ENCODE measurements around the gene ZNF662. TPM values are rescaled to one million over a fixed set of nuclear protein-coding genes. Genes with fewer than 3 reads are reported as not detected.
A peak's percentile ranks its signal among the peaks of the same experiment; 100 is the strongest.
"Not testable (repeated sequence)": the region's sequence is repeated elsewhere in the genome, so short reads cannot be mapped to it uniquely, and the experiment has no call there.

ZNF662 gene
- total RNA-seq, 4 donors from 2014 or later, result 1.2 to 8.9 (median 6.0) TPM

DNA sequence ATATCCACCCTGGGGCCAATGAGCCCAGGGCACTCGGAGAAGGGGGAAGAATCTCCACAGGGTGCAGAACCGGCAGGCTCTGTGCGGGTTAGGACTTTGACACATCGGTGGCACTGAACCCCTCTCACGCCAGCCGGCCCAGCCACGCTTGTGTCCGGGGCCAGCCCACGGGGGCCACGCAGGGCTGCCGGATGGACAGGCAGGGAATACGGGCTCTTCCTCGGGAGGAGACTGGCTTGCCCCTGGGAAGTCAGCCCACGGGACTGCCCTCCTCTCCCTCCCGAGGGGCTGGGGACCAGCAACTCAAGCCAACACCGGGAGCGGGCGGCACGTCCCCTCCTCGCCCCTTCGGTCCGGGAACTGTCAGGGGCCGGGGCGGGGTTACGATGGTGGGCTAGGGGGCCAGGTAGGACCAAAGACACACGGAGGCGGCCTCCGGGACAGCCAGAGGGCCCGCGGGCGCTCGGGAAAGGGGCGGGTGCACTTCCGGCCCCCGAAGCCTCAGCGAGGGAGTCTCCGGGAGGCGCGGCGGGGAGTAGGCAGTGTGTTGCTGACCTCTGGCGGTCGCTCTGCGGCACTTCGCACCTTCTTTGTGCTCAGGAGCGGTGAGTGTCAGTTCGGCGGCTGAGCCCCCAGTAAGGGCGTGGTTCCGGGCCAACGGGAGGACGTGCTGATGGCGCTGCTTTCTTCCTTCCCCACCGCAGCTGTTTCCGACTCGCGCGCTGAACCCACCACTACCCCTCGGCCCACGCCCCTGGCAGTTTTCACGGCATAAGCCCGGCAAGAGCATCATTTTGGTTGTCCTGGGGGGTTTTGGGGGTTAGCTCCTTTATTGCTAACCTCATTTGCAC is 25.1 kb upstream of the ZNF662 start:
- Histone ChIP-seq H3K36me3 (no peaks in the 10 kb centered on the region), H3K27ac (peak overlapping the region; percentile 44 to 71 (median 56)), H3K27me3 (no peaks in the 10 kb centered on the region), H3K4me3 (peak overlapping the region; percentile 49 to 66 (median 58)), H3K4me1 (peaks cover 0 to 5% (median 0%) of the 10 kb centered on the region in 4 donors), H3K9me3 (no peaks in the 10 kb centered on the region)
- peak; percentile 87 to 95 (median 88) for DNase-seq
- TF ChIP-seq POLR2A (IDR thresholded peaks at IDR 0.05), result peak in 1 of 2 donors; percentile 9
- TF ChIP-seq, protein P1, sequence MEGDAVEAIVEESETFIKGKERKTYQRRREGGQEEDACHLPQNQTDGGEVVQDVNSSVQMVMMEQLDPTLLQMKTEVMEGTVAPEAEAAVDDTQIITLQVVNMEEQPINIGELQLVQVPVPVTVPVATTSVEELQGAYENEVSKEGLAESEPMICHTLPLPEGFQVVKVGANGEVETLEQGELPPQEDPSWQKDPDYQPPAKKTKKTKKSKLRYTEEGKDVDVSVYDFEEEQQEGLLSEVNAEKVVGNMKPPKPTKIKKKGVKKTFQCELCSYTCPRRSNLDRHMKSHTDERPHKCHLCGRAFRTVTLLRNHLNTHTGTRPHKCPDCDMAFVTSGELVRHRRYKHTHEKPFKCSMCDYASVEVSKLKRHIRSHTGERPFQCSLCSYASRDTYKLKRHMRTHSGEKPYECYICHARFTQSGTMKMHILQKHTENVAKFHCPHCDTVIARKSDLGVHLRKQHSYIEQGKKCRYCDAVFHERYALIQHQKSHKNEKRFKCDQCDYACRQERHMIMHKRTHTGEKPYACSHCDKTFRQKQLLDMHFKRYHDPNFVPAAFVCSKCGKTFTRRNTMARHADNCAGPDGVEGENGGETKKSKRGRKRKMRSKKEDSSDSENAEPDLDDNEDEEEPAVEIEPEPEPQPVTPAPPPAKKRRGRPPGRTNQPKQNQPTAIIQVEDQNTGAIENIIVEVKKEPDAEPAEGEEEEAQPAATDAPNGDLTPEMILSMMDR (IDR thresholded peaks at IDR 0.05), result peak; percentile 75 to 96 (median 91)

DNA sequence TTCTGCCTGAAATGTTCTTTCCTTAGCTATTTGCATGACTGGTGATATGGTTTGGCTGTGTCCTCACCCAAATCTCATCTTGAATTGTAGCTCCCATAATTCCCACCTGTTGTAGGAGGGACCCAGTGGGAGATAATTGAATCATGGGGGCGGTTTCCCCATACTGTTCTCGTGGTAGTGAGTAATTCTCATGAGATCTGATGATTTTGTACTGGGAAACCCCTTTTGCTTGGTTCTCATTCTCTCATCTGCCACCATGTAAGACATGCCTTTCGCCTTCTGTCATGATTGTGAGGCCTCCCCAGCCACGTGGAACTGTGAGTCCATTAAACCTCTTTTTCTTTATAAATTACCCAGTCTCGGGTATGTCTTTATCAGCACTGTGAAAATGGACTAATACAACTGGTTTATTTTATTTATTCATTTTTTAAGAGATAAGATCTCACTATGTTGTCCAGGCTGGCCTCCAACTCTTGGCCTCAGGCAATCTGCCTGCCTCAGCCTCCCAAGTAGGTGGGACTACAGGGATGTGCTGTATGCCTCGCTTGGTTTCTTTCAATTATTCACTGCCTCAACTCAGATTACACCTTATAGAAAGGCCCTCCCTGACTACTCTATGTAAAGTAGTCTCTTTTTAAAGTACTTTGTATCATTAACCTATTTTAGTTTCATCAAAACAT is 22.6 kb upstream of the ZNF662 start:
- H3K4me3 ChIP-seq, H3K27me3 ChIP-seq, H3K36me3 ChIP-seq, H3K27ac ChIP-seq, DNase-seq, H3K9me3 ChIP-seq, H3K4me1 ChIP-seq: not testable (repeated sequence)

DNA sequence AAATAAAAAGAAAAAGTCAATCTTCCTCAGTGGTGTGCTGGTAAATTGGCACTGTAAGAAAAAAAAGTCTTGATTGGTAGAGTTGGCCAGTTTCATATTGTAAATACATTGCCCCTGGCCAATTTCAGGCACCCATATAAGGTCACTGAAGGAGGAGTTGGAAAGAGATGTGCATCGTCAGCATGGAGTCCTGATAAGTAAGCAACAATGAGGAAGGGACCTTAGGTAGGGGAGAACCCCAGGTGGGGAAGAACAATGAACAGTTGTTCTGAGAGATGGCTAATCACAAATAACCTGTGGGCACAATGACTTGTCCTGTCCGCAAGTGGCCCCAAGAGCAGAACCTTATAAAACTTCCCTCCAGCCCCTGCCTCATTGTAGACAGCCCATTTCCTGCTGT is 21.6 kb upstream of the ZNF662 start:
- Histone ChIP-seq H3K27me3 (no peaks in the 10 kb centered on the region), H3K36me3 (no peaks in the 10 kb centered on the region), H3K4me1 (peaks cover 0 to 5% (median 0%) of the 10 kb centered on the region in 4 donors), H3K4me3 (no peak overlapping the region), H3K9me3 (no peaks in the 10 kb centered on the region), H3K27ac (no peak overlapping the region)
- no peak for TF ChIP-seq POLR2A (IDR thresholded peaks at IDR 0.05)
- TF ChIP-seq, protein P1 (IDR thresholded peaks at IDR 0.05), result no peak
- no peak for DNase-seq

DNA sequence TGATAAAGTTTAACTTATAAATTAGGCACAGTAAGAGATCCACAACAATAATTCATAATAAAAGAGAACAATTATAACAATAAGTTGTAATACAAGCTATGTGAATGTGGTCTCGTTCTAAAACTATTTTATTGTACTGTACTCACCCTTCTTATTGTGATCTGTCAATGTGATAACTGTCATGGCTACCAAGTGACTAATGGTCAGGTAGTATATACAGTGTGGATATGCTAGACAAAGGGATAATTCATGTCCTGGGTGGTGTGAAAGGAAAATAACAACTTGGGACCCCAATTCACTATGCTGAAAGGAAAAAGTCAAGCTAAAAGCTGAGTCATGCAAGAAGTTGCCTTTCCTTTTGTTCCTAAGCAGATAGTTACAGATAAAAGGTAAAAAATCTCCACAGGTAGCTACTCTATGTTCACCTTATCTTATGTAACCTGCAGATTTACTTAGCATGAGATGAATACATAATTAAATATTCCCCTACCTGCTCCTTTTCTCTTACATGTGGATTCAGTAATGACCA is 19.6 kb upstream of the ZNF662 start:
- Histone ChIP-seq H3K4me1 (peaks cover 0 to 1% (median 0%) of the 10 kb centered on the region in 4 donors), H3K4me3 (no peak overlapping the region), H3K36me3 (no peaks in the 10 kb centered on the region), H3K27me3 (no peaks in the 10 kb centered on the region), H3K27ac (no peak overlapping the region), H3K9me3 (no peaks in the 10 kb centered on the region)
- TF ChIP-seq POLR2A (IDR thresholded peaks at IDR 0.05), result no peak
- TF ChIP-seq, protein P1 (IDR thresholded peaks at IDR 0.05), result no peak
- no peak for DNase-seq

DNA sequence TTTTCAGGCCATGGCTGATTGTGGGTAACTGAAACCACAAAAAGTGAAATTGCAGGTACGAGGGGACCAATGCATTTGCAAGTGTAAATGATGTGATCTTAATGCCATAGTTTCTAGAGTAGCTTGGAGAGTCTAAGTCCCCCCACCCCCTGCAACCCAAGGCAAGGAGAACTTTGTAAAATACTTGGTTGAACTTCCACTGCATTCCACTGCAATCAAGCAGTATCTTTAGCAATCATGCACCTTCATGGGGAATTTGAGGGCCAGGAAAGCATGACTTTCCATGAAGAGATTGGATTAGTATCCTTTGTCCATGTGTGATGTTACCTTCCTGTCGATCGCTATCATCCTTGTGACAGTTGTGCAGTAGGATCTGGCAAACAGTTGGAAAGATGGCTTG is 18.9 kb upstream of the ZNF662 start:
- DNase-seq, result no peak
- Histone ChIP-seq H3K9me3 (no peaks in the 10 kb centered on the region), H3K27ac (no peak overlapping the region), H3K4me3 (no peak overlapping the region), H3K36me3 (no peaks in the 10 kb centered on the region), H3K4me1 (no peaks in the 10 kb centered on the region), H3K27me3 (no peaks in the 10 kb centered on the region)
- TF ChIP-seq POLR2A (IDR thresholded peaks at IDR 0.05), result no peak

DNA sequence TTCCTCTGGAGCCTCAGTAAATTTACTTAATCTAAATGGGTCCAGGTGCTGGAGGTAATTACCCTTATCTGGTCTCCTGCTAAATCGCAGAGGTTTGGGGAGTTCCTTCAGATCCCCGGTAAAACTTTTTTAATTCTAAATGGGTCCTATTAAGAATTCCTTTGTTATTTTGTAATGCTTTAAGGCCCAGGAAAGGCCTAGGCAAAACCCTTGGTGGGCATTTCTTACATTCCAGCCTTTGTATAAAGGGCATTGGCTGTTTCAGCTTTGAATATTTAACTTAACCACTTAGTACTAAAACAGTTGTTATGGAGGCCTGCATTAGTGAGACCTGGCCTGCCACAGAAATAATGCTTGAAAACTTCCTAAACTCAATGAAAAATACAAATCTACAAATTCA is 14.9 kb upstream of the ZNF662 start:
- Histone ChIP-seq H3K4me3 (no peak overlapping the region), H3K27ac (no peak overlapping the region), H3K4me1 (no peaks in the 10 kb centered on the region), H3K27me3 (no peaks in the 10 kb centered on the region), H3K9me3 (no peaks in the 10 kb centered on the region), H3K36me3 (no peaks in the 10 kb centered on the region)
- no peak for TF ChIP-seq POLR2A (IDR thresholded peaks at IDR 0.05)
- TF ChIP-seq, protein P1 (IDR thresholded peaks at IDR 0.05), result no peak
- no peak for DNase-seq

Data from Peyer's patch (tissue), 4 donors.